Activated CD4-positive, alpha-beta memory T cell treated with anti-CD3 and anti-CD28 coated beads, Interleukin-2, amount 10 ng/mL, durations not matched to agents 7 days and 5 days (primary cell): ENCODE results near the gene GTF3C1. TPM values are rescaled to one million over a fixed set of nuclear protein-coding genes. Genes with fewer than 3 reads are reported as not detected.
A peak's percentile ranks its signal among the peaks of the same experiment; 100 is the strongest.

ENCODE experiments used
- CTCF ChIA-PET: fragments of 350-600 bp; sonication (Branson Sonifier 250); formaldehyde crosslinking; loops from one replicate; lab custom pipeline; 2021; ENCODE audit warnings: antibody characterized with exemption, inconsistent platforms; lab: Charles Lee
- POLR2A ChIA-PET: fragments of 350-600 bp; sonication (Branson Sonifier 250); formaldehyde crosslinking; loops from one replicate; lab custom pipeline; 2021; ENCODE audit warnings: antibody characterized with exemption; lab: Charles Lee
- DNase-seq: peaks from one replicate; pipeline ENCODE4 v3.0.0-alpha.2; 2020
- H3K27ac Mint-ChIP-seq: one replicate; pipeline ENCODE4 v1.8.0; 2021; ENCODE audit warnings: mild to moderate bottlenecking, mixed read lengths
- H3K27me3 Mint-ChIP-seq: one replicate; pipeline ENCODE4 v1.8.0; 2021; ENCODE audit warnings: mixed read lengths
- H3K36me3 Mint-ChIP-seq: one replicate; pipeline ENCODE4 v1.8.0; 2021; ENCODE audit warnings: low read depth, mixed read lengths
- H3K4me1 Mint-ChIP-seq: one replicate; pipeline ENCODE4 v1.8.0; 2021; ENCODE audit warnings: mixed read lengths
- H3K4me3 Mint-ChIP-seq: one replicate; pipeline ENCODE4 v1.8.0; 2021; ENCODE audit warnings: mild to moderate bottlenecking, mixed read lengths
- H3K9me3 Mint-ChIP-seq: one replicate; pipeline ENCODE4 v1.8.0; 2021; ENCODE audit warnings: mixed read lengths
- total RNA-seq, 2 experiments: library from RNA; stranded (reverse); gene quantifications; one replicate each; pipeline ENCODE4 v1.2.3, GENCODE V29; 2021

The GTF3C1 gene
- total RNA-seq, 2 experiments from 2014 or later, result 48.9 to 53.6 TPM

GRCh38 chr16:27473101-27473900, 76.4 kb downstream of the GTF3C1 start:
- no peak for DNase-seq
- Mint-ChIP-seq H3K36me3 (peaks cover 59% of the 10 kb centered on the region), H3K27ac (no peak overlapping the region), H3K4me1 (no peaks in the 10 kb centered on the region), H3K9me3 (no peaks in the 10 kb centered on the region), H3K4me3 (no peak overlapping the region), H3K27me3 (no peaks in the 10 kb centered on the region)
- ChIA-PET POLR2A (no interaction called here), CTCF (no interaction called here)

GRCh38 chr16:27472091-27473020, 77.4 kb downstream of the GTF3C1 start:
- Mint-ChIP-seq H3K9me3 (no peaks in the 10 kb centered on the region), H3K4me3 (no peak overlapping the region), H3K4me1 (no peaks in the 10 kb centered on the region), H3K27ac (no peak overlapping the region), H3K36me3 (peaks cover 59% of the 10 kb centered on the region), H3K27me3 (no peaks in the 10 kb centered on the region)
- no peak for DNase-seq
- CTCF ChIA-PET, result no interaction called here
- POLR2A ChIA-PET, result no interaction called here

- no peaks in the 10 kb centered on the region for H3K4me1 Mint-ChIP-seq
- no peaks in the 10 kb centered on the region for H3K9me3 Mint-ChIP-seq
- no peak for DNase-seq
- CTCF ChIA-PET, result no interaction called here
- H3K36me3 Mint-ChIP-seq, result peaks cover 58% of the 10 kb centered on the region
- POLR2A ChIA-PET, result no interaction called here
- H3K4me3 Mint-ChIP-seq, result no peak overlapping the region
- H3K27ac Mint-ChIP-seq, result no peak overlapping the region
- no peaks in the 10 kb centered on the region for H3K27me3 Mint-ChIP-seq
These were observed 78.1 kb downstream of the GTF3C1 start for GRCh38 chr16:27471661-27472060.

GRCh38 chr16:27470567-27471431, 78.9 kb downstream of the GTF3C1 start:
- POLR2A ChIA-PET, result no interaction called here
- peaks cover under 1% of the 10 kb centered on the region for H3K4me1 Mint-ChIP-seq
- peaks cover 63% of the 10 kb centered on the region for H3K36me3 Mint-ChIP-seq
- H3K9me3 Mint-ChIP-seq, result no peaks in the 10 kb centered on the region
- DNase-seq, result no peak
- H3K4me3 Mint-ChIP-seq, result no peak overlapping the region
- CTCF ChIA-PET, result no interaction called here
- no peaks in the 10 kb centered on the region for H3K27me3 Mint-ChIP-seq
- H3K27ac Mint-ChIP-seq, result no peak overlapping the region

- ChIA-PET POLR2A (no interaction called here), CTCF (no interaction called here)
- H3K9me3 Mint-ChIP-seq, result no peaks in the 10 kb centered on the region
- no peak for DNase-seq
- no peak overlapping the region for H3K27ac Mint-ChIP-seq
- no peak overlapping the region for H3K4me3 Mint-ChIP-seq
- H3K36me3 Mint-ChIP-seq, result peaks cover 63% of the 10 kb centered on the region
- no peaks in the 10 kb centered on the region for H3K27me3 Mint-ChIP-seq
- peaks cover 11% of the 10 kb centered on the region for H3K4me1 Mint-ChIP-seq
These were observed 80.7 kb downstream of the GTF3C1 start for GRCh38 chr16:27468941-27469531.

- CTCF ChIA-PET, result interaction anchor here (1.6 kb wide), 1 partner anchor 235 kb away, joined by 4 read pairs; no protein-coding TSS in a partner anchor
- Mint-ChIP-seq H3K9me3 (no peaks in the 10 kb centered on the region), H3K27ac (peak overlapping the region; percentile 61), H3K4me3 (no peak overlapping the region), H3K36me3 (peaks cover 58% of the 10 kb centered on the region), H3K4me1 (peaks cover 22% of the 10 kb centered on the region), H3K27me3 (no peaks in the 10 kb centered on the region)
- POLR2A ChIA-PET, result interaction anchor here (0.7 to 1.4 kb wide), 4 partner anchors 61 to 262 kb away, joined by 3 read pairs; no protein-coding TSS in a partner anchor
- DNase-seq, result no peak
These were observed 84.2 kb downstream of the GTF3C1 start for GRCh38 chr16:27465483-27465879.

GRCh38 chr16:27464626-27465482, 84.9 kb downstream of the GTF3C1 start:
- H3K27me3 Mint-ChIP-seq, result no peaks in the 10 kb centered on the region
- DNase-seq, result no peak
- H3K4me1 Mint-ChIP-seq, result peaks cover 24% of the 10 kb centered on the region
- CTCF ChIA-PET, result interaction anchor here (1.3 kb wide), 1 partner anchor 285 kb away, joined by 3 read pairs; no protein-coding TSS in a partner anchor
- peaks cover 53% of the 10 kb centered on the region for H3K36me3 Mint-ChIP-seq
- POLR2A ChIA-PET, result interaction anchor here (0.7 to 1.4 kb wide), 8 partner anchors 61 to 295 kb away, joined by 3 read pairs; no protein-coding TSS in a partner anchor
- H3K4me3 Mint-ChIP-seq, result no peak overlapping the region
- H3K27ac Mint-ChIP-seq, result peak overlapping the region; percentile 61
- no peaks in the 10 kb centered on the region for H3K9me3 Mint-ChIP-seq

GRCh38 chr16:27463741-27464591, 85.7 kb downstream of the GTF3C1 start:
- Mint-ChIP-seq H3K9me3 (no peaks in the 10 kb centered on the region), H3K4me3 (peak overlapping the region; percentile 30), H3K27ac (peak overlapping the region; percentile 82), H3K4me1 (peaks cover 29% of the 10 kb centered on the region), H3K27me3 (no peaks in the 10 kb centered on the region), H3K36me3 (peaks cover 49% of the 10 kb centered on the region)
- POLR2A ChIA-PET, result interaction anchor here (0.9 to 1.7 kb wide), 5 partner anchors 13 to 294 kb away, joined by 3 to 5 read pairs (median 3); no protein-coding TSS in a partner anchor
- CTCF ChIA-PET, result interaction anchor here (1.0 to 1.6 kb wide), 3 partner anchors 11 to 285 kb away, joined by 3 to 4 read pairs (median 3); no protein-coding TSS in a partner anchor
- peak; percentile 64 for DNase-seq

GRCh38 chr16:27462846-27463682, 86.6 kb downstream of the GTF3C1 start:
- peaks cover 29% of the 10 kb centered on the region for H3K4me1 Mint-ChIP-seq
- DNase-seq, result no peak
- no peaks in the 10 kb centered on the region for H3K9me3 Mint-ChIP-seq
- CTCF ChIA-PET, result interaction anchor here (0.8 to 1.6 kb wide), 4 partner anchors 10 to 284 kb away, joined by 3 to 4 read pairs (median 3); no protein-coding TSS in a partner anchor
- peak overlapping the region; percentile 30 for H3K4me3 Mint-ChIP-seq
- POLR2A ChIA-PET, result interaction anchor here (1.0 to 1.7 kb wide), 6 partner anchors 12 to 293 kb away, joined by 3 to 5 read pairs (median 3); no protein-coding TSS in a partner anchor
- peaks cover 40% of the 10 kb centered on the region for H3K36me3 Mint-ChIP-seq
- peak overlapping the region; percentile 82 for H3K27ac Mint-ChIP-seq
- no peaks in the 10 kb centered on the region for H3K27me3 Mint-ChIP-seq
